Muscle layer of duodenum (tissue), 2 donors: ENCODE results near the gene CTNS.

ENCODE experiments used
- H3K27ac ChIP-seq: one replicate; pipeline ENCODE4 v1.7.0; 2013; ENCODE audit warnings: mild to moderate bottlenecking, low read length
- H3K27me3 ChIP-seq: one replicate; pipeline ENCODE4 v1.7.0; 2013; ENCODE audit warnings: low read depth, mild to moderate bottlenecking, control low read depth, low read length
- H3K36me3 ChIP-seq, 2 donors: one replicate each; pipeline ENCODE4 v1.7.0; 2013; ENCODE audit warnings: low read length in 2 of 2, control low read depth in 1 of 2, mild to moderate bottlenecking in 1 of 2; ENCODE audit not compliant: insufficient read depth in 2 of 2, control insufficient read depth in 1 of 2
- H3K4me1 ChIP-seq, 2 donors: one replicate each; pipeline ENCODE4 v1.7.0; 2013; ENCODE audit warnings: low read length in 2 of 2, mild to moderate bottlenecking in 2 of 2, control low read depth in 1 of 2, moderate library complexity in 1 of 2; ENCODE audit not compliant: insufficient read depth in 2 of 2, control insufficient read depth in 1 of 2
- H3K4me3 ChIP-seq, 2 donors: one replicate each; pipeline ENCODE4 v1.7.0; 2013; ENCODE audit warnings: low read length in 2 of 2, low read depth in 1 of 2, mild to moderate bottlenecking in 1 of 2
- H3K9me3 ChIP-seq, 2 donors: one replicate each; pipeline ENCODE4 v1.7.0; 2013; ENCODE audit warnings: low read length in 2 of 2, control low read depth in 1 of 2, mild to moderate bottlenecking in 1 of 2; ENCODE audit not compliant: control insufficient read depth in 1 of 2
- donor health status: healthy.

The CTNS gene

DNA sequence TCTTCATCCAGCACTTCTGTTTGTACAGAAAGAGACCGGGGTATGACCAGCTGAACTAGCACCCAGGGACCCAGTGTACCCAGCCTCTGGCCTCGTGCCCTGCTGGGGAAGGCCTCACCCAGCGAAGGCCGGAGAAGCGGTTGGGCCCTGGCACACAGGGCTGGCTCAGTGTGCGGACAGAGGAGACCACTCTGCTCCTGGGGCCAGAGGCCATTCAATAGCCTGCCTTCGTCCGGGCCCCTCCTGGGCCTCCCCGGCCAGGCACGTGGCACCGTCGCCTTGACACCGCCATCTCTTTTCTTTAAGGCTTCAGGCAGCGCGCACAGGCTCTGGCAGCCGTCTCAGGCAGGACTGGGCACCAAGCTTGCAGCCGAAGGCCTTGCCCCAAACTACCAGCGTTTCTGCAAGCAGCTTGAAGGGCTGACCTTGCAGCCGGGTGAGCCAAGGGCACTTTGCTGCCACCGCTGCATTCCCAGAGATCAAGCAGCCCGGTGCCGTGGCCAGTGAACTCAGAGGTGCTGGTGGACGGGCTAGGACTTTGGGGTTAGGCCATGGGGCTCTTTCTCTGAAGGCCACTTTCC lies 23.8 kb downstream of the CTNS start:
- H3K27me3 ChIP-seq: no peaks in the 10 kb centered on the region
- no peak overlapping the region for H3K4me3 ChIP-seq
- H3K36me3 ChIP-seq: peaks cover 7 to 39% of the 10 kb centered on the region in 2 donors
- H3K27ac ChIP-seq: no peak overlapping the region
- H3K9me3 ChIP-seq: no peaks in the 10 kb centered on the region
- H3K4me1 ChIP-seq: peaks cover 0 to 14% of the 10 kb centered on the region in 2 donors

DNA sequence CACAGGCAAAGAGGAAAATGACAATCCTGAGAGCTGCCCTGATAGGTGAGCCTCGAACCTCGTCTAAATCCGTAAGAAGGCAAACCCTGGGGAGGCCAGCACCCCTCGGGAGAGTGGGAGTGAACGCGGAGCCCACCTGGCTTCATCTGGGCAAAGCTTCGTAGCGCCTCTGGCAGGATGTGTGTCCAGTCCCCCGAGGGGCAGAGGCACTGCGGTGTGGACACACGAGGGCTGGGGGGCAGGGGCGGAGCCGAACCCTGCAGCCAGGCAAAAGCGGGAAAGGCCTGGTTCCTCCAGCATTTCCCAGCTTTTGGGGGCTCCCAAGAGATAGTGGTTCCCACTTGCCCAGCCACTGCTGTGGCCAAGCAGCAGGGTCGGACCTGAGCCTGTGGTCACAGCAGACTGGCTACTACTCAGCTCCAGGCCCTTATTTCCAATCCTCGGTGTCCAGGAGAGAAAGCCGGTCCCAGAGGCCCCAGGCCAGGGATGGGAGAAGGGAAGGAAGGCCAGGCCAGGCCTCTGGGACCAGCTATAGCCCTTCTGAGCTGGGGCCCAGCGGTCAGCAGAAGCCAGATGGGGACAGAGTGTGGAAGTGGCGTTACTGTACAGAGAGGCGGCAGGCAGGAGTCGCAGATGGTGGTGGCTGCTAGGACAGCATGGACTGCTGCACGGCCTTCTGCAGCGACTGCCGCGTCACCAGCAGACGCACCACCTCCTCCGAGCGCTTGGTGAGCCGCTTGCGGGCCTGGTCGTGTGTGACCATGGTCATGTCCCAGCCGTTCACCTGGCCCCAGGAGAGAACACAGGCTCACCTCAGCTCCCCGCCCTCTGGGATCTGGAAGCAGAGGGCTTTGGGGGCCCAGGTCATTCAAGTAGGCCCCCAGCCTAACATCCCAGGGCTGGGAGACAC lies 26.8 kb downstream of the CTNS start:
- peaks cover 7 to 42% of the 10 kb centered on the region in 2 donors for H3K36me3 ChIP-seq
- H3K27me3 ChIP-seq: no peaks in the 10 kb centered on the region
- no peak overlapping the region for H3K4me3 ChIP-seq
- H3K4me1 ChIP-seq: peaks cover 5 to 34% of the 10 kb centered on the region in 2 donors
- H3K27ac ChIP-seq: no peak overlapping the region
- no peaks in the 10 kb centered on the region for H3K9me3 ChIP-seq

DNA sequence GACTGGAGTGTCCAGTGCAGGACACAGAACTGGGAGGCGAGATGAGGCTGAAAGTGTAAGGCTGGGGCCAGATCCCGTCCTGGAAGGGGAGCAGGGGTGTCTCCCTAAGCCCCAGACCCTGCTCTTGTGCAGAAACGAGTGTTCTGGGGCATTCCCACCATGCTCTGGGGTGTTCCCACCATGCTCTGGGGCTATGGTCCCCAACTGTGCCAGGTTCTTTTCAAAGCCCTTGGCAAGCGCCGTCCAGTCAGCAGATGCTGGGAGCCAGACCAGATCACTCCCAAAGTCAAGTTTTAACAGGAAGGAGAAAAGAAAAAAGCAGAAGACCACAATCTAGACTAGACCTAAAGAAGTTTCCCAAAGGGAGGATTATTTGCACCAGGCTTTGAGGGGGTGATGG lies 29.3 kb downstream of the CTNS start:
- no peak overlapping the region for H3K27ac ChIP-seq
- no peaks in the 10 kb centered on the region for H3K9me3 ChIP-seq
- no peak overlapping the region for H3K4me3 ChIP-seq
- peaks cover 7 to 37% of the 10 kb centered on the region in 2 donors for H3K36me3 ChIP-seq
- H3K27me3 ChIP-seq: no peaks in the 10 kb centered on the region
- H3K4me1 ChIP-seq: peaks cover 5 to 30% of the 10 kb centered on the region in 2 donors

DNA sequence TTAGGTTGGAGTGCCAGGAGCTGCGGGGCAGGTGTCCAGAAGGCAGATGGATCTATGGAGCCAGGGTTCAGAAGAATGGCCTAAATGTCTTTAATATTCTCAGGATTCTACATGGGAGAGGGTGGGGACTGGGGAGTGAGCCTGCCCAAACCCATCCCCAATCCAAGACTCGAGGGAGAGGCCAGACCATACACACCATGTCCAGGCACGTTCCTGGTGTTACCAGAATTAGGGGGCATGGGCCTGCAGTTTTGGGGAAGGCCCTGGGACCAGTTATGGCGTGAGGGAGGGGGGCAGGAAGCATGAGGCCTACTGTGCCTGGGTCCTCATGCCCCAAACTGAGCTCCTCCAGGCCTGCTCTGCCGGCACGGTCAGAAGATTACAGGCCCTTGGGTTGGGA lies 30.0 kb downstream of the CTNS start:
- no peak overlapping the region for H3K4me3 ChIP-seq
- peaks cover 5 to 30% of the 10 kb centered on the region in 2 donors for H3K4me1 ChIP-seq
- H3K27ac ChIP-seq: no peak overlapping the region

DNA sequence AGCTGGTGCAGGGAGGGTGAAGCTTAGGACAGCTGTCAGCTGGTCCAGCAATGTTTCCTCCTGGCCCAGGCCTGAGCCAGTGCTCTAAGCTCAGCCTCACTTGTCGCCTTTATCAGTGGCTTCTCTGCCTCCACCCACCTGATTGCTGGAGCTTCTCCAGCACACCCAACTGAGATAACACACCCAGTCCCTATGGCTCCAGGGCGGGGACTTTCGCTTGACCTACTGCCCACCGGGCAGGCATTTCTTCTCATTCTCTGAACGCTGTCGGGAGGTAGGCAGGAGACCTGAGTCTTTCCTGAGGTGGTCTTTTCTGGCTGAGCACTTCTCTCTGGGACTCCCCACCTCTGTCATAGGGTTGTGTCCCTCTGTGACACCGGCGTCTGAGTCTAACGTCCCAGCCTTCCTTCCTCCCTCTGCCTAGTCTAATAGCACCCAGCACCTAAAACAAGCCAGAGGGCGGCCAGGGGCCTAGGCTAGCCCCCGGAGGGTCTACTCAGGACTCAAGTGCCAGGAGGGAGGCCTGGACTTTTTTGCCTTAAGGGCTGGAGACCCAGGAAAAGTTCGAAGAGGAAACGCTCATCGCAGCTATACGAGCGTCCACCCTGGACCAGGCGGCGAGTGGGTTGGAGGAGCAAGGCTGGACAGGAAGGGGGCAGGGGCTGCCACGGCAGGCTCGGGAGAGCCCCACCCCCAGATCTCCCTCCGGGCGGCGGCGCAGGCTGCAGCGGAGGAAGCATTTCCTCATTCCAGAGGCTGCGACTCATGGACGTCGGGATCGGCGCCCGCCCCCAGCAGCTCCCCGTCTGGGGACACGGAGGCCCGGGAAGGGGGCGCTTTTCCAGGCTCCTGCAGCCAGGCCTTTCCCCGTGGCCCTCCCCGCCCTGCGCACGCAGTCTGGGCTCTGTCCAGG lies 31.1 kb downstream of the CTNS start:
- H3K4me1 ChIP-seq: peaks cover 5 to 30% of the 10 kb centered on the region in 2 donors
- H3K36me3 ChIP-seq: peaks cover 11 to 24% of the 10 kb centered on the region in 2 donors
- peak overlapping the region; percentile 86 for H3K27ac ChIP-seq
- H3K4me3 ChIP-seq: peak overlapping the region; percentile 76 to 94
- no peaks in the 10 kb centered on the region for H3K27me3 ChIP-seq
- H3K9me3 ChIP-seq: no peaks in the 10 kb centered on the region

More for the DNA sequence above, 30.0 kb downstream of the CTNS start:
- peaks cover 7 to 32% of the 10 kb centered on the region in 2 donors for H3K36me3 ChIP-seq
- H3K9me3 ChIP-seq: no peaks in the 10 kb centered on the region
- no peaks in the 10 kb centered on the region for H3K27me3 ChIP-seq

DNA sequence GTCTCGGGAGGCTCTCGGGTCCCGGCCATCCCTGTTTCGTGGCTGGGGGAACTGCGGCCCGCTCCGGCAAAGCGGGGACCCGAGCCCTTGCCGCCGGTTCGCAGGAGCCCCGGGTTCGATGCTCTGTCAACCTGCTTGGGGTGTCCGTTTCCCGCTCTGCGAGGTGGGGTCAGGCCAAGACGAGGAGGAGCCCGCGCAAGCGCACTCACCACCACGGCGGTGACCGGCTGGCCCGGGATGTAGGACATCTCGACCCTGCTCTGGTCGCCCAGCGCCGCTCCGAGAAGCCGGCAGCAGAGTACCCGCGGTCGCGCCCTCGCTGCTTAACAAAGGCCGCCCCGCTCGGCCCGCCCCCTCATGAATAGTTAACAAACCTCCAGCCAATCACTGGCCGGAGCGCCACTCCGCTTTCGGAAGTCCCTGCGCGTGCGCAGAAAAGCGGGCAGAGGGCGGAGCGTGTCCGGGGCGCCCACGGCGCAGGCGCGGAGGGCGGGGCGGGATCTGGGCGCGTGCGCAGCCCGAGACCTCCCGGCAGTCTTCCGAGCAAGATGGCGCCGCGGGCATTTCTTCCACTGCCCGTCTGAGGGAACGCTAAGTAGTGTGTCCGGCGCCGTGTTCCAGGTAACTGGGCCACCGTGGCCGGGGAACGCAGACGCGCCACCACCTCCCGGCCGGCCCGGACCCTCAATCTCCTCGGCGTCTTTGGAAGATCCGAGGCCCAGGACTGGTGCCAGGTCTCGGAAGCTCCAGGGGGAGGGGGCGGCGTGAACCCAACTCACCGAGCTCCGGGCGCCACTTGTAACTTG lies 31.9 kb downstream of the CTNS start, which contains the start of the genes EMC6 and TAX1BP3:
Gene EMC6 (plus strand): TSS at position 534 of the 806 bp plus-strand sequence. CDS start 335 bp downstream, outside the sequence.
Gene TAX1BP3 (minus strand): TSS at position 300 of the 806 bp plus-strand sequence. CDS start 52 bp downstream, at position 248.
- H3K27ac ChIP-seq: peak within 1 kb of the TSS; percentile 86
- H3K36me3 ChIP-seq: peaks cover 11 to 18% of the 10 kb centered on the region in 2 donors
- no peaks in the 10 kb centered on the region for H3K9me3 ChIP-seq
- H3K4me1 ChIP-seq: peaks cover 5 to 30% of the 10 kb centered on the region in 2 donors
- no peaks in the 10 kb centered on the region for H3K27me3 ChIP-seq
- H3K4me3 ChIP-seq: peak within 1 kb of the TSS; percentile 76 to 94

DNA sequence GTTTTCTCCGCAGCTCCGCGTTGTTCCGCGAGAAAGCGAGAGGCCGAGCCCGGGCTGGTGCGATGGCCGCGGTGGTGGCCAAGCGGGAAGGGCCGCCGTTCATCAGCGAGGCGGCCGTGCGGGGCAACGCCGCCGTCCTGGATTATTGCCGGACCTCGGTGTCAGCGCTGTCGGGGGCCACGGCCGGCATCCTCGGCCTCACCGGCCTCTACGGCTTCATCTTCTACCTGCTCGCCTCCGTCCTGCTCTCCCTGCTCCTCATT lies 32.5 kb downstream of the CTNS start:
- peak overlapping the region; percentile 86 for H3K27ac ChIP-seq
- no peaks in the 10 kb centered on the region for H3K27me3 ChIP-seq
- peaks cover 7 to 13% of the 10 kb centered on the region in 2 donors for H3K36me3 ChIP-seq
- peak overlapping the region; percentile 74 to 94 for H3K4me3 ChIP-seq
- peaks cover 5 to 30% of the 10 kb centered on the region in 2 donors for H3K4me1 ChIP-seq
- no peaks in the 10 kb centered on the region for H3K9me3 ChIP-seq

DNA sequence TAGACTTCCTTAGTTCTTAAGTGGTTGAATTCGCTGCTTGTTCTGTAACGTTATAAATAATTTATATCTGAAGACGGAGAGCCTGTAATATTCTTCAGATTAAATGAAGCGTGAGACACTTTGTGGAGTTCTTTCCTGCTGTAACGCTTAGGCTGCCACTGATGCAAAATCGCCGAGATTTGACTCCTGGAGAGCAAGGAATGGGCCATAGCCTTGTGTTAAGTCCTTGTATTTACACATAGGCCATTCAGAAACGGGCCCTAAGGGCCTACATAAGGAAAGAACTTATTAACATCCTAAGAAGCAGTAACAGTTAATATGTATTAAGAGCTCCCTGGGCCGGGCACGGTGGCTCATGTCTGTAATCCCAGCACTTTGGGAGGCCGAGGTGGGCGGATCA lies 33.0 kb downstream of the CTNS start:
- Histone ChIP-seq H3K4me3 (peak overlapping the region; percentile 74 to 94), H3K27me3 (no peaks in the 10 kb centered on the region), H3K27ac (peak overlapping the region; percentile 86), H3K4me1 (peaks cover 5 to 30% of the 10 kb centered on the region in 2 donors), H3K36me3 (peaks cover 4 to 7% of the 10 kb centered on the region in 2 donors), H3K9me3 (no peaks in the 10 kb centered on the region)

DNA sequence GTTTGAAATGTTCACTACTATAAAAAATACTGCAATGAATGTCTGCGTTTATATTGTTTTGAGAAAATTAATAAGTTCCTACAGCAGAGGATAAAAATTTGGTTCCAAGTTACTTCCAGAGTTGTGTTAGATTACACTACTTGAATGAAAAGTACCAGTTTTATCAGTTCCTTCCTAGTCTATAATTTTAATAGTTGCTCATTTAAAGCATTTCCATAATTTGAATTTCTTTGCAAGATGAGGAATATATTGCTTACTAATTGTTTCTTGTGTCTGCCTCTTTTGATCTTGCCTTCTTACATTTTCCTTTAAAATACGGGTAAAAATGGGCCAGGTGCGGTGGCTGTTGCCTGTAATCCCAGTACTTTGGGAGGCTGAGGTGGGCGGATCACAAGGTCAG lies 36.0 kb downstream of the CTNS start:
- Histone ChIP-seq H3K27ac (no peak overlapping the region), H3K4me3 (no peak overlapping the region), H3K36me3 (peaks cover 3 to 4% of the 10 kb centered on the region in 2 donors), H3K4me1 (peaks cover 0 to 13% of the 10 kb centered on the region in 2 donors), H3K27me3 (no peaks in the 10 kb centered on the region), H3K9me3 (no peaks in the 10 kb centered on the region)

DNA sequence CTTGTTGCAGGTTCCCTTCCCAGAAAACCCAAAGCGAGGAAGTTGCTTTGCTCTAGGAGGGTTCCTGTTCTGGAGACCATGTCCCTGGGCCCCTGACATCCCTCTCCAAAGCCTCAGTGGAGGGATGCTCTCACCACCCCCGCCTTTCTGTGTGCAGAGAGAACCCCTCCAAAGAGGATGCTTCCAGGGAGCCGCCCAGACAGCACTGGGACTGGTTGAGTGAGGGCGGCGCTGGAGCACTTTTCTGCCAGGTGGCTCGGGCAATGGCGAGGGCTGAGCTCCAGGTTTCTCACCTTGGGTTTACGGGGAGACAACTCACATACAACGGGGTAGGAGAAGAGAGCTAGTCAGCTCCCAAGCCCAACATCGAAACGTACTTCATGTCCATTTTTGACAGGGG lies 39.3 kb downstream of the CTNS start:
- H3K27ac ChIP-seq: no peak overlapping the region
- no peaks in the 10 kb centered on the region for H3K9me3 ChIP-seq
- H3K4me1 ChIP-seq: no peaks in the 10 kb centered on the region
- H3K36me3 ChIP-seq: peaks cover 0 to 4% of the 10 kb centered on the region in 2 donors
- H3K4me3 ChIP-seq: no peak overlapping the region
- no peaks in the 10 kb centered on the region for H3K27me3 ChIP-seq
